Vagina (tissue), 2 donors: ENCODE measurements around the gene MARF1. TPM values are rescaled to one million over a fixed set of nuclear protein-coding genes. Genes with fewer than 3 reads are reported as not detected.
A peak's percentile ranks its signal among the peaks of the same experiment; 100 is the strongest.
"Not testable (repeated sequence)": the region's sequence is repeated elsewhere in the genome, so short reads cannot be mapped to it uniquely, and the experiment has no call there.

ENCODE experiments used
- DNase-seq, 2 donors: peaks; one replicate each; pipeline ENCODE4 v3.0.0-alpha.2; 2017; ENCODE audit errors: extremely low spot score in 2 of 2
- H3K27ac ChIP-seq: fragments of 200-600 bp; sonication (generic); one replicate; pipeline ENCODE4 v1.5.1; 2019
- H3K27me3 ChIP-seq: fragments of 200-600 bp; sonication (generic); one replicate; pipeline ENCODE4 v1.5.1; 2019
- H3K36me3 ChIP-seq, 2 donors: fragments of 200-600 bp; sonication (generic); one replicate each; pipeline ENCODE4 v1.5.1; 2017 to 2019
- H3K4me1 ChIP-seq: fragments of 200-600 bp; sonication (generic); one replicate; pipeline ENCODE4 v1.5.1; 2019
- H3K4me3 ChIP-seq, 2 donors: fragments of 200-600 bp; sonication (generic); 1 replicate in 1 of 2; 2 replicates in 1 of 2; pipeline ENCODE4 v1.5.1; 2016 to 2019
- H3K9me3 ChIP-seq: fragments of 200-600 bp; sonication (generic); one replicate; pipeline ENCODE4 v1.5.1; 2019
- POLR2A ChIP-seq, 2 donors: fragments of 450-650 bp; IDR thresholded peaks; one replicate each; pipeline ENCODE4 v1.6.1; 2017; ENCODE audit warnings: antibody characterized with exemption in 2 of 2, mild to moderate bottlenecking in 2 of 2, moderate library complexity in 2 of 2
- POLR2AphosphoS5 ChIP-seq, 2 donors: sonication (generic); formaldehyde crosslinking; IDR thresholded peaks; one replicate each; pipeline ENCODE4 v1.9.0; 2017; ENCODE audit warnings: antibody characterized with exemption in 2 of 2, mild to moderate bottlenecking in 2 of 2, low read depth in 1 of 2; ENCODE audit not compliant: insufficient read depth in 1 of 2
- intact Hi-C: fragments of 100-400 bp; cut with DNase I; formaldehyde crosslinking; loops from one replicate; pipeline ENCODE4 v1.15.1; 2023
- total RNA-seq: library from RNA; depleted of rRNA; stranded (reverse); fragments of >200 nt; gene quantifications from one replicate; pipeline ENCODE4 v1.2.3, GENCODE V29; 2016
- TF ChIP-seq, protein P1 (sequence below), 3 experiments: fragments of 450-650 bp in 2 of 3; fragments of 200-600 bp in 1 of 3; sonication (generic) in 1 of 3; IDR thresholded peaks; one replicate each; pipeline ENCODE4 v1.5.1; 2017 to 2019; ENCODE audit warnings: antibody characterized with exemption in 3 of 3, mild to moderate bottlenecking in 2 of 3, moderate library complexity in 2 of 3

Gene MARF1, protein sequence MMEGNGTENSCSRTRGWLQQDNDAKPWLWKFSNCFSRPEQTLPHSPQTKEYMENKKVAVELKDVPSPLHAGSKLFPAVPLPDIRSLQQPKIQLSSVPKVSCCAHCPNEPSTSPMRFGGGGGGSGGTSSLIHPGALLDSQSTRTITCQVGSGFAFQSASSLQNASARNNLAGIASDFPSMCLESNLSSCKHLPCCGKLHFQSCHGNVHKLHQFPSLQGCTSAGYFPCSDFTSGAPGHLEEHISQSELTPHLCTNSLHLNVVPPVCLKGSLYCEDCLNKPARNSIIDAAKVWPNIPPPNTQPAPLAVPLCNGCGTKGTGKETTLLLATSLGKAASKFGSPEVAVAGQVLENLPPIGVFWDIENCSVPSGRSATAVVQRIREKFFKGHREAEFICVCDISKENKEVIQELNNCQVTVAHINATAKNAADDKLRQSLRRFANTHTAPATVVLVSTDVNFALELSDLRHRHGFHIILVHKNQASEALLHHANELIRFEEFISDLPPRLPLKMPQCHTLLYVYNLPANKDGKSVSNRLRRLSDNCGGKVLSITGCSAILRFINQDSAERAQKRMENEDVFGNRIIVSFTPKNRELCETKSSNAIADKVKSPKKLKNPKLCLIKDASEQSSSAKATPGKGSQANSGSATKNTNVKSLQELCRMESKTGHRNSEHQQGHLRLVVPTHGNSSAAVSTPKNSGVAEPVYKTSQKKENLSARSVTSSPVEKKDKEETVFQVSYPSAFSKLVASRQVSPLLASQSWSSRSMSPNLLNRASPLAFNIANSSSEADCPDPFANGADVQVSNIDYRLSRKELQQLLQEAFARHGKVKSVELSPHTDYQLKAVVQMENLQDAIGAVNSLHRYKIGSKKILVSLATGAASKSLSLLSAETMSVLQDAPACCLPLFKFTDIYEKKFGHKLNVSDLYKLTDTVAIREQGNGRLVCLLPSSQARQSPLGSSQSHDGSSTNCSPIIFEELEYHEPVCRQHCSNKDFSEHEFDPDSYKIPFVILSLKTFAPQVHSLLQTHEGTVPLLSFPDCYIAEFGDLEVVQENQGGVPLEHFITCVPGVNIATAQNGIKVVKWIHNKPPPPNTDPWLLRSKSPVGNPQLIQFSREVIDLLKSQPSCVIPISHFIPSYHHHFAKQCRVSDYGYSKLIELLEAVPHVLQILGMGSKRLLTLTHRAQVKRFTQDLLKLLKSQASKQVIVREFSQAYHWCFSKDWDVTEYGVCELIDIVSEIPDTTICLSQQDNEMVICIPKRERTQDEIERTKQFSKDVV (N-terminal part only)
- 39.0 TPM for total RNA-seq

DNA sequence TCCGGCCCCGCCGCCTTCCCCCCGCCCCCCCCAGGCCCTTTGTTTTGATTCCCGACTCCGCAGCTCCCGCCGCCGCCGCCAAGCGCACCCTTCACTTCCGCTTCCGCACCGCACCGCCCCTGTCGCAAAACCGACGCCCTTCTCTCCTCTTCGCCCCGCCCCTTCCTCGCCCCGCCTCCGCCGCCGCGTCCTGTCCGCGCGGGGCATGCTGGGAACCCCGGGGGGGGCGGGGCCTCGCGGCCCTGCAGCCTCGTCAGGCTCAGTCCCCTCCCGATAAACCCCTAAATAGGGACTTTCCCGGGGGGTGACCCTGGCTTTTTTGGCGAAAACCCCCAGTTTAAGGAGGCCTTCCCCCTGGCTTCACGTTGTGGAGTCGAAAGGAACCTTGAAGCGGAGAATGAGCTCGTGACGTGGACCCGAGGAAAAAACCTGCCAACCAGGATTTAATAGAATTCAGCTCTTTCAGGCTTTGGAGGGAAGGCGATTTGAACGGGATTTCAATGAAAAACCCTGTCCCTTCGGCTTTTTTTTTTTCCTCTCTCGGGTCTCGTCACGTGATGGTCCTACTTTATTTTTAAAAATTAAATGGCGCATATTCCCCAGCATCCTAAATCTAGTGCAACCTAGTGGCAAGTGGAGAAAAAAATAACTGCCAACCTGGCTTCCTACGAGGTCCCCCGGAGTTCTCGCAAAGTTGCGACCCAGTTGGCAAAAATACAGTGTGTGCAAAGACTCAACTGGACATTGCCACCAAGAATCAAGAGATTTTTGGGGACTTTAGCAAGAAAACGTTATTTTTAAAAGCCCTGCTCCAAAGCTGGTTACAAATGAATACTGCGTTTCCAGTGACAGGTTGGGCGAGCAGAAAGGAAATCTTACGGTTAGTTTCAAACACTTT lies at the start of gene MARF1:
TSS of gene MARF1 (minus strand) at position 107 of the 898 bp plus-strand sequence. CDS start 3,921 bp downstream, outside the sequence.
- peak within 1 kb of the TSS; percentile 99 for H3K27ac ChIP-seq
- H3K27me3 ChIP-seq, result no peaks in the 10 kb centered on the region
- no peaks in the 10 kb centered on the region for H3K9me3 ChIP-seq
- H3K36me3 ChIP-seq, result peaks cover 0 to 9% of the 10 kb centered on the region in 2 donors
- TF ChIP-seq, protein P1, sequence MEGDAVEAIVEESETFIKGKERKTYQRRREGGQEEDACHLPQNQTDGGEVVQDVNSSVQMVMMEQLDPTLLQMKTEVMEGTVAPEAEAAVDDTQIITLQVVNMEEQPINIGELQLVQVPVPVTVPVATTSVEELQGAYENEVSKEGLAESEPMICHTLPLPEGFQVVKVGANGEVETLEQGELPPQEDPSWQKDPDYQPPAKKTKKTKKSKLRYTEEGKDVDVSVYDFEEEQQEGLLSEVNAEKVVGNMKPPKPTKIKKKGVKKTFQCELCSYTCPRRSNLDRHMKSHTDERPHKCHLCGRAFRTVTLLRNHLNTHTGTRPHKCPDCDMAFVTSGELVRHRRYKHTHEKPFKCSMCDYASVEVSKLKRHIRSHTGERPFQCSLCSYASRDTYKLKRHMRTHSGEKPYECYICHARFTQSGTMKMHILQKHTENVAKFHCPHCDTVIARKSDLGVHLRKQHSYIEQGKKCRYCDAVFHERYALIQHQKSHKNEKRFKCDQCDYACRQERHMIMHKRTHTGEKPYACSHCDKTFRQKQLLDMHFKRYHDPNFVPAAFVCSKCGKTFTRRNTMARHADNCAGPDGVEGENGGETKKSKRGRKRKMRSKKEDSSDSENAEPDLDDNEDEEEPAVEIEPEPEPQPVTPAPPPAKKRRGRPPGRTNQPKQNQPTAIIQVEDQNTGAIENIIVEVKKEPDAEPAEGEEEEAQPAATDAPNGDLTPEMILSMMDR (IDR thresholded peaks at IDR 0.05), result peak in 1 of 3 experiments; percentile 38
- peak; percentile 54 to 100 for TF ChIP-seq POLR2A (IDR thresholded peaks at IDR 0.05)
- peak; percentile 84 to 100 for TF ChIP-seq POLR2AphosphoS5 (IDR thresholded peaks at IDR 0.05; ENCODE audit: insufficient read depth in 1 of 2, low read depth in 1 of 2)
- DNase-seq, result no peak
- H3K4me1 ChIP-seq, result peaks cover 30% of the 10 kb centered on the region
- H3K4me3 ChIP-seq, result peak within 1 kb of the TSS; percentile 67 to 82
- intact Hi-C loops, result no loop called here

DNA sequence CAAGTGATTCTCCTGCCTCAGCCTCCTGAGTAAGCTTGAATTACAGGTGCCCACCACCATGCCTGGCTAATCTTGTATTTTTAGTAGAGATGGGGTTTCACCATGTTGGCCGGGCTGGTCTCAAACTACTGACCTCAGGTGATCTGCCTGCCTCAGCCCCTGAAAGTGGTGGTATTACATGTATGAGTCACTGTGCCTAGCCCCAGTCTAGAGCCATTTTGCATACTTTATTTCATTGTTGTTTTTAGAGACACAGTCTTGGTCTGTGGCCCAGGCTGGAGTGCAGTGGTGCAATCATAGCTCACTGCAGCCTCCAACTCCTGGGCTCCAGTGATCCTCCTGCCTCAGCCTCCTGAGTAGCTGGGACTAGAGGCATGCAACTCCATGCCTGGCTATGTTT lies 49.6 kb upstream of the MARF1 start:
- H3K9me3 ChIP-seq, H3K4me1 ChIP-seq, DNase-seq, intact Hi-C loops, H3K27me3 ChIP-seq, H3K4me3 ChIP-seq, H3K27ac ChIP-seq: not testable (repeated sequence)
- H3K36me3 ChIP-seq, result peaks cover 0 to 77% of the 10 kb centered on the region in 2 donors

DNA sequence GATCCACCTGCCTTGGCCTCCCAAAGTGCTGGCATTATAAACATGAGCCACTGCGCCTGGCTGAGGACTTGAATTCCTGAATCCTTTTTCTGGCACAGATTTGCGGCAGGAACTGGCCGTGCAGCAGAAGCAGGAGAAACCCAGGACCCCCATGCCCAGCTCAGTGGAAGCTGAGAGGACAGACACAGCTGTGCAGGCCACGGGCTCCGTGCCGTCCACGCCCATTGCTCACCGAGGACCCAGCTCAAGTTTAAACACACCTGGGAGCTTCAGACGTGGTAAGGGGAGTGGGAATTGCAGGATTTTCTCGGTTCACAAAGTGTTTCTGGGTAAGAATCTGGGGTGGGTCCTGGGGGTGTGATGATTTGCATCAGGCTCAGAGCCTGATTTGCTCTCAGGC lies 48.1 kb upstream of the MARF1 start:
- intact Hi-C loops, result no loop called here
- Histone ChIP-seq H3K27ac (no peak overlapping the region), H3K36me3 (peaks cover 0 to 69% of the 10 kb centered on the region in 2 donors), H3K27me3 (no peaks in the 10 kb centered on the region), H3K9me3 (no peaks in the 10 kb centered on the region), H3K4me3 (no peak overlapping the region), H3K4me1 (no peaks in the 10 kb centered on the region)
- no peak for TF ChIP-seq POLR2AphosphoS5 (IDR thresholded peaks at IDR 0.05; ENCODE audit: insufficient read depth in 1 of 2, low read depth in 1 of 2)
- no peak for TF ChIP-seq POLR2A (IDR thresholded peaks at IDR 0.05)
- TF ChIP-seq, protein P1 (IDR thresholded peaks at IDR 0.05), result no peak
- DNase-seq, result no peak

DNA sequence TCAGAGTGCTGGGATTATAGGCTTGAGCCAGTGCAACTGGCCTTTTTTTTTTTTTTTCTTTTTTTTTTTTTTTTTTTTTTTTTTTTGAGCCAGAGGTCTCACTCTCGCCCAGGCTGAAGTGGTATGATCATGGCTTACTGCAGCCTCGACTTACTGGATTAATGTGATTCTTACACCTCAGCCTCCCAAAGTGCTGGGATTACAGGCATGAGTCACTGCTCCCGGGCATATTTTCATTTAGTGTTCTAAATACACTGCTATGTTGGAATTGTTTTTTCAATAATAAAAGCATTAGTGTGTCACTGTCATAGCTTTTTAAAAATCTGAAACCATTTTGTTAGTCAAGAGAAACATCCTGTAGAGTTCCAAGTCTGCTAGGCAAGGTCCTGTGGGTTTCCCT lies 47.3 kb upstream of the MARF1 start:
- DNase-seq, result no peak
- no peak overlapping the region for H3K27ac ChIP-seq
- no peaks in the 10 kb centered on the region for H3K9me3 ChIP-seq
- intact Hi-C loops, result no loop called here
- TF ChIP-seq POLR2A (IDR thresholded peaks at IDR 0.05), result no peak
- TF ChIP-seq, protein P1 (IDR thresholded peaks at IDR 0.05), result no peak
- TF ChIP-seq POLR2AphosphoS5 (IDR thresholded peaks at IDR 0.05; ENCODE audit: insufficient read depth in 1 of 2, low read depth in 1 of 2), result no peak
- H3K4me1 ChIP-seq, result no peaks in the 10 kb centered on the region
- H3K36me3 ChIP-seq, result peaks cover 0 to 73% of the 10 kb centered on the region in 2 donors
- H3K27me3 ChIP-seq, result no peaks in the 10 kb centered on the region
- no peak overlapping the region for H3K4me3 ChIP-seq
